HG03432 (cell line): ENCODE data around the gene CCDC9B.

Experiments used
- ATAC-seq: cut with Tn5 transposase; IDR thresholded peaks from one replicate; pipeline ENCODE4 v1.9.1; 2021; ENCODE audit warnings: mild to moderate bottlenecking, moderate library complexity; ENCODE audit not compliant: unreplicated experiment

CCDC9B gene

DNA sequence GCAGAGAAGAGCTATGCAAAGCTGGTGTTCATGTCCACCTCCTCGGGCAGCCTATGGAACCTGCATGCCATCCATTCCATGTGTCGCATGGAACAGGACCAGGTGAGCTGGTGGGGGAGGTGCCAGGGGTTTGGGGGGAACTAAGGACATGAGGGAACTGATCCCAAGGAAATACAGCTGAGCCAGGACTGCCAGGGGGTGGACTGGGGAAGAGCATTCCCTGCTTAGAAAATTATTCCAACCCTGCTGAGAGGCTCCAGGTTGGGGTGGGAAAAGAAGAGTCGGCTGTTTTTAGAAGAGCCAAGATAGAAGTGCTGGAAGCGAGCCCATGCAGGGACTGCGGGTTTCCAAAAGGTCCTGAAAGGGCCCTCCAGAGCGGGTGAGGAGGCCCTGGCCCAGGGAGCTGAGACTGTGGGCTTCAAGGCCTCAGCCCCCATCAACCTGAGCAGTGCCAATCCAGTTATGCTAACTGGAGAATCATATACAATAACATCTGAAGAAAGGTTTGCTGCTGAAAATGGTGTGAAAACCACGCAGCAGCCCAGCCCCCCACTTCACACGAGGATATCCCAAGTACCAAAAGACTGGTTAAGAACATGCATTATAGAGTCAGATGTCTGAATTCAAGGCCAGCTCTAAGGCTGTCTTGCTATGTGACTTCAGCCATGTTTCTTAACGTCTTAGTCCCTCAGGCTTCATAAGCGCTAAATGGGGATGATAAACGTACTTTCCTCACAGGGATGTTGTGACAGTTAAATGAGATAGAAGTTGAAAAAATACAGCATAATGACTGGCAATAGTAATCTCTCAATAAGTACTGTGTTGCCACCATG, 25.1 kb upstream of the CCDC9B start:
- ATAC-seq: no peak

DNA sequence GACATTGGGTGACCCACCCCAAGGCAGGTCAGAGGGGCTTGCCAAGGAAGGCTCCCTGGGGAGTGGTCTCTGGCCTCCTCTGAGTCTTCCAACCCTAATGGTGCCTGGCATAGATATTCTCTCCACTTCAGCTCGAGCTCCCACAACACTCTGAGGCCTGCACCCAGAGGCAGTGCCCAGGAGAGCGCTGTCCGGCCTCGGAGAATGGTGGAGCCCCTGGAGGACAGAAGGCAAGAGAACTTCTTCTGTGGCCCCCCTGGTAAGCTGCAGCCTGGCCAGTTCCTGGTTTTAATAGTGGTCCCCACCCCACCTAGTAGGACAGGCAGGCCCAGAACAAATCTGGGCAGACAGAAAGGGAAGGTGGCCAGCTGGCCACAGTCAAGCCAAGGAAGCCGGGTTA, 24.3 kb upstream of the CCDC9B start:
- ATAC-seq: no peak

DNA sequence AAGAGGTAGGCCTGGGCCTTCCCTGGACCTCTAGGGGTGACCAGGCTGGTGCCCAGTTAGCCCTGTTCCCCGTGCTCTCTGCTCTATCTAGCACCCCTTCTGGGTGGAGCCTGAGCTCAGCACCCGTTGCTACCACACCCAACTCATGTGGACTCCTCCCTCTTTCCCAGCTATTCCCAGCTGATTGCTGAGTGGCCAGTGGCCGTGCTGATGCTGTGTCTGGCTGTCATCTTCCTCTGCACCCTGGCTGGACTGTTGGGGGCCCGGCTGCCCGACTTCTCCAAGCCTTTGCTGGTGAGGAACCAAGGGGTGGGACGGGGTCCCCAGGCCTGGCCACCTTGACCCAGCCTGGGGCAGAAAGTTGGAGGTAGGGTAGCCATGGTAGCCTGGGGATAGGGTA, 23.5 kb upstream of the CCDC9B start:
- no peak for ATAC-seq

DNA sequence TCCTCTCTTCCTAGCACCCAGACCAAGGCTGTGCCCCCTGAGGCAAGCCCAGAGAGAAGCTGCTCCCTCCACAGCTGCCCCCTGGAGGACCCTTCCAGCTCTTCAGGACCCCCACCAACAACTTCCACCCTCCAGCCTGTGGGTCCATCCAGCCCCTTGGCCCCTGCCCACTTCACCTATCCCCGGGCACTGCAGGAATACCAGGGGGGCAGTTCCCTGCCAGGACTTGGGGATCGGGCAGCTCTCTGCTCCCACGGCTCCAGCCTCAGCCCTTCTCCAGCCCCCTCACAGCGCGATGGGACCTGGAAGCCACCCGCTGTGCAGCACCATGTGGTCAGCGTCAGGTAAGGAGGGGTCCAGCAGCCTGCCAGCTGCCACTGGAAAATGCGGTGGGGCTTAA, 22.9 kb upstream of the CCDC9B start:
- no peak for ATAC-seq

DNA sequence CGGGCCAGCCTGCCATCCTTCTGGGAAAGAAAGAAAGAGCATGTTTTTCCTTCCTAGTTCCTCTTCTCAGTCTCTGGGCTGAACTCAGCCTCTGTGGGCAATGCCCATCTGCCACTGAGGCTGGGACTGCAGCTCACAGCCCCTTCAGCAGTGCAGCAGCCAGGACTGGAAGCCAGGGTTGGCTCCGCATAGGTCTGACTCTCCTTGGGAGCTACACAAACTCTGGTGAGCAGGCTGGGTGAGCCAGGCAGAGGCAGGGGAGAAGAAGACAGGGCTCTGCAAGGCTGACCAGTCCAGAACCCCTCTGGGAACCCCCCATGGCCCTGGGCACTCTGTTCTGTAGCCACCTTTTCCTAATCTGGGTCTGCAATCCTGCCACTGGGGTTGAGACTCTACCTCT, 20.9 kb upstream of the CCDC9B start:
- no peak for ATAC-seq

DNA sequence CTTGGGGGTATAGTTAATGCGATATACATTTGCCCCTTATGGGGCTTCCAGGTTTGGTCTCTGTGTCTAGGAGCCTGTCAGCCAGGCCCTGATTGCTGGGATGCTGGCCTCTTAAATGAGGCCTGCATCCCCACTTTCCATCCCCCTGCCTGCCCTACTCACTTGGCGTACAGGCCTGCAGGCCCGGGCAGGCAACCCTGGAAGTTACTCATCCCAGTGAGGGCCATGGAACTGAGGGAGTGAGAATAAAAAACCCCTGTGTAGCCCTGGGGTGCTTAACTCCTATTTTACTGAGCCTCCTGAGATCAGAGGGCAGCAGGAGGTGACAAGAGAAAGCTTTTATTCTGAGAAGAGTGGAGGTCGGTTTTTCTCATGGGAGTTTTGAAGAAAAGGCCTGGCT, 19.3 kb upstream of the CCDC9B start:
- ATAC-seq: no peak

DNA sequence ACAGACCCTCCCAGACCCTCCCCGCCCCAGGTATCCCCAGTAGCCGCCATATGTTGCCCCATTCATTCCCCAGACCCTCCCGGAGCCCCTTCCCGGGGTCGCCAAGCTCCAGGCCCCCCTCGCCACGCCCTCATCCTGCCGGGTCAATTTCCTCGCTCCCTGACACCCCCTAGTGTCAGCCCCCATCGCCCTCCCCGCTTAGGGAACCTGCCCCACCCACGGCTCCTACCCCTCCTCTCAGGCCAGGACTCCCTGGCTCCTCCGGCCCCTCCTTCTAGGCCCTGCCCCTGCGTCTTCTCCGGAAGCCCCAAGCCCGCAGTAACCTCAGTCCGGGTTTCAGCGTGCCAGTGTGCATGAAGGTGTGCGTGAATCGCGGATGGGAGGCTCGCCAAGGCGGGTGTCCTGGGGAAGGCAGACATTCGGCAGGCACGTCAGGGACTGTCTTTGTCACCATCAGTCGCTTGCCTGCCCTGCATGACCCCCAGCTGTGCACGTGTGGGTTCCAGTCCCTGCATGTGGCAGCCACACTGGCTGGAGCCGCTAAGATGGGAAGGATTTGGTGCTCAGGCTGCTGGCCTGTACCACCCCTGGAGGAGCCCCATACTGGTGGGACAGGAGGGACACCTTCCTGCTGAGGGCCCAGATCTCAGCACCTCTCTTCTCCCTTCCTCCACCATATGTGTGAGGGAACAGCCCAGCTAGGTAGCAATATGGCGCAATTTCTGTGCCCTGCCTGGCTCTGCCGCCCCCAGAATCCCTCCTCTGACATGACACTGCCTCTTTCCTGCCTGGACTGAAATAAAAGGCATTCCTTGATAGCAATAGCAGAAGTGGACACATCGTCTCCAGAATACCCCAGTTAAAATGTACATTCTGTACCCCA, 18.0 kb upstream of the CCDC9B start:
- ATAC-seq: peak; percentile 34

DNA sequence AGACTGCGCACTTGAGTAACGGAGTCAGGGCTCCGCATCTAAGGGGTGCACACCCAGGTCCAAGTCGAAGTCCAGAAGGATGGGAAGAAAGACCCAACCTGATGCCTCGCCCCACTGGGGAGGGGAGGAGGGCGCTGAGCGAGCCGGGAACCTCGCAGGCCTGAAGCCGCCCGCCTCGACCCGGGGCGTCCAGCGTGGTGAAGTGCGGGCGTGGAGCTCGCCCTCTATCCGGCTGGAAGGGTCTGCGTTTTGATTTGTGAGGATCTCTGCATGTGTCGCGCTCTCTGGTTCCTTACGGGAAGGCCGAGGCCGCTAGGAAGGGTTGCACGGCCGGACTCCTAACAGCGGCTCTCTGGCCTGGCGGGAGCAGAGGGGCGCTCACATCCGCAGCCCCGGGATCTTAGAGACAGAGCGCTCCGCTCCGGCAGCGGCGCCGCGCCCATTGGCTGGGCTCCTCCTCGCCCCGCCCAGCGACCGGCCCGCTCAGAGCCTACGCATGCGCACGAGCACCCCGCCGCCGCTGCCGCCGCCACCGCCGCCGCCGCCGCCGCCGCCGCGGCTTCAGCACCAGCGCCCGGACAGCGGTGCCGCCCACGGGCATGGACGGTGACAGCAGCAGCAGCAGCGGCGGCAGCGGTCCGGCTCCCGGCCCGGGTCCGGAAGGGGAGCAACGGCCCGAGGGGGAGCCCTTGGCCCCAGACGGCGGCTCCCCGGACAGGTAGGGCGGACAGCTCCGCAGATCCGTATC, 17.2 kb upstream of the CCDC9B start, which contains the start of gene DISP2:
Gene DISP2, plus strand, starts transcription at position 497 of the 748 bp plus-strand sequence. Its CDS starts 103 bp downstream, at position 600.
- peak; percentile 87 for ATAC-seq

DNA sequence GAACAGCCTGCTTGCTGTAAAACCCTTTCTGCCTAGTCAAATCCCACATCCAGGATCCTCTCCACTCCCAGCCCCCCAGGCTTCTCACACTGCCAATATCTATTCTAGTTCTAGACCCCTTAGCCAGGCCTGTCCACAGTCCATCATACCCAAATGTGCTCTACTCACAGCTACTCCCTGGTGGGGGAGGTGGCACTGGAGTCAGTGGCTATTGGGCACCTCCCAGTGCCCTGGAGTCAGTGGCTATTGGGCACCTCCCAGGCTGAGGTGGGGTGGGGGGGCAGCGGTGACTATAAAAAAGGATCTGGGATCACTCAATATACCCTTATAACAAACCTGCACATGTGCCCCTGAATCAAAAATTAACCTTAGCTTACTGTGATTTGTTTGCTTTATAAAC, 16.5 kb upstream of the CCDC9B start:
- no peak for ATAC-seq

DNA sequence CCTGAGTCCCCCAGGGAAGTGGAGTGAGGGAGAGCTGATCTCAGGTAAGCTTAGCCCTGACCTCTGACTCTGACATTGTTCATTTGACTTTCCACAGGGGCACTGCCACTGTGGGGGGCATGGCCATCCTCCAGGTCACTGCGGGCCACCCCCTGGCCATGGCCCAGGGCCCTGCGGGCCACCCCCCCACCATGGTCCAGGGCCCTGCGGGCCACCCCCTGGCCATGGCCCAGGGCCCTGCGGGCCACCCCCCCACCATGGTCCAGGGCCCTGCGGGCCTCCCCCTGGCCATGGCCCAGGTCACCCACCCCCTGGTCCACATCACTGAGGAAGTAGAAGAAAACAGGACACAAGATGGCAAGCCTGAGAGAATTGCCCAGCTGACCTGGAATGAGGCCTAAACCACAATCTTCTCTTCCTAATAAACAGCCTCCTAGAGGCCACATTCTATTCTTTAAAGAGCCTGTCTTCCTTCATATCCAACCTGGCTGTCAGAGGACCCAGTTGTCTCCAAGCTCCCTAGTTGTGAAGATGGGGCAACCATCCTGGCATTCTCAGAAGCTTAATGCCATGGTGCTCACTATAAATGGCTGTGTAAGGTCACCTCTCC, 15.3 kb upstream of the CCDC9B start:
- no peak for ATAC-seq

DNA sequence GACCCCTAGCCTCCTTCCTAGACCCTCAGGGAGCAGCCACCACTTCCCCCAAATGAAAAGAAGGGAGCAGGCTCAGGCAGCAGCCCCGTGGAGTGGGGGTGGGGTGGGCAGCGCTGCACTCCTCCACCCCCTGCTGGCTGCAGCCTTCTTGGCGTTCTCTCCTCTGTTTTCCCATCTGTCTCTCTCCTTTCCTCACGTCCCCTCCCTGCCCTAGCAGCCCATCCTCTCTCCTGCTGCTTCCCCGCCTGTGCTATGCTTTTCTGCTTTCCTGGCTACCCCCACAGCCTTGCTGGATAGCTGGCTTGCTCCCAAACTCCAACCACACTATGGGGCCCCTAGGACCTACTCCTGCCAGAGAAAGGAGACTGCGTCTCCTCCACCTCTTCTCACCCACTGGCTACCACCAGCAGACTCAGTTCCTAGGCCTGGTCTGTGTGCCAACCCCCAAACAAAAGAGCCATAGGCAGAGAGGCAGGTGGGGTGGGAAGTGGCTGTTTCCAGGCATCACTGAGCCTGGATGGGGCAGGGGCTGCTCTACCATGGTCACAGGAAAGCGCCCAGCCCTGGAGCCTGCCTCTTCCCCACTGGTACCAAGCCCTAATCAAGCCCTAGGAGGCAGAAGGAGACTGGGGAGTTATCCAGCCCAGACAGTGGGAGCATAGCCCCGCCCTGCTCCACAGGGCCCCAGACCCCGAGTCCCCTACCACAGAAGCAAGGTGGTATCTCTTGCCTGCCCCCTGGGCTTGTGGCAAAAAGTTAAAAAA, 13.9 kb upstream of the CCDC9B start:
- ATAC-seq: no peak

DNA sequence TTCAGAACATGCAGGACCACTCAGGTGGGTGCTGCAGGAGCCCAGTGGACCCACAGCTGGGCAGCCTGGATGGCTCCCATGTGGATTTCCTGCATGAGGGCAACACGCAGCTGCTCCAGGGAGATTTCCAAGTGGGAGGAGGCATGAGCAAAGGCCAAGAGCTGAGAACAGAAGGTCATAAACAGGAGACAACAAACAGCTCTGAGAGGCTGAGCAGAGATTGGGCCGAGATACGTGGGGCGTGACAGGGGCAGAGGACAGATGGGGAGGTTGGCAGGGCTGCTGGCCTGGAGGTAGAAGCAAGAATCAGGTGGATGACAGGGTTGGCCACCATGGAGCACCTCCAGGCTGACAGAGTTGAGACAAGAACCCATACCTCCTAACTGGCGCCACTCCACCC, 13.0 kb upstream of the CCDC9B start:
- no peak for ATAC-seq

DNA sequence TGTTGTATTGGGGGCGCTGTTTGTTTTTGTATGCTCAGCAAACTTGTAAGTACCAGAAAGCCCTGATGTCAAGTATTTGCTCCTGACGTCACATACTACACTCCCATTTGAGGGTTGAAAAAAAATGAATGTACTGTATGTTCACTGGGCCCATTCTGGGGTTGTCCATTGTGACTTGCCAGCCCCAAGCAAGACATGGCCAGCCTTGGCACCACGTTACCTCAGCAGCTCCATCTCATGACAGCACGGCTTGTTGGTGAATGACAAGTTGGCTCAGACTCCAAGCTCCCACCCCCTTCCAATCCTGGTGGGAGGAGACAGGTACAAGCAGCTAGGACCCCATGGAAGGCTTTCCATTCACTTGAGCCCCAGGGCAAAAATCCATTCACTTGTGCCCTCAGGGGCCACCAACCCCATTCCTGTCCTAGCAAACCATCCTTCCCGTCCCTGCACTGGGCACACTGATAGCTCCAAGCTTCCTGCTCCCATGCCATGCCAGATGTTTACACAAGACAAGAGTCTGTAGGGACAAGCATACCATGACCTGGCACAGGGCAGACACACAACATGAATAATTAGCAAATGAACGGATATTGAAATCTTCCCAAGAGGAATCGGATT, 11.7 kb upstream of the CCDC9B start:
- no peak for ATAC-seq

DNA sequence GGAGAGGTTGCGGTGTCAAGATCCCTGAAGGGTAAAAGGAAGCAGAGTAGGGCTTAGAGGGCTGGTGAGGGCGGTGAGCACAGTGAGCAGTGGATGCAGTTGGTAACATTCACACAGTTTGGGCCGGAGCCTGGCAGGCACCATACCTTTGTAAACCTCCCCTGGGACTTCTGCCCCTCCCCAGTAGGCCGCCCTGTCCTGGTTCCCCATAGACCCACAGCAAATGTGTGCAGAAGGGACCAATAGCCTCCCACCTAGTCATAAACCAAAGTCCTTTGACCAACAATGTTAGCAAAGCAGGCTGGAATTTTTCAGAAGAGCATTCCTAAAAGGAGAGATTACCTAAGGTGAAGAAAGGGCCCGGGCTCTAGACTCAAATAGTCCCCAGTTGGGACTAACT, 8.4 kb upstream of the CCDC9B start:
- no peak for ATAC-seq

DNA sequence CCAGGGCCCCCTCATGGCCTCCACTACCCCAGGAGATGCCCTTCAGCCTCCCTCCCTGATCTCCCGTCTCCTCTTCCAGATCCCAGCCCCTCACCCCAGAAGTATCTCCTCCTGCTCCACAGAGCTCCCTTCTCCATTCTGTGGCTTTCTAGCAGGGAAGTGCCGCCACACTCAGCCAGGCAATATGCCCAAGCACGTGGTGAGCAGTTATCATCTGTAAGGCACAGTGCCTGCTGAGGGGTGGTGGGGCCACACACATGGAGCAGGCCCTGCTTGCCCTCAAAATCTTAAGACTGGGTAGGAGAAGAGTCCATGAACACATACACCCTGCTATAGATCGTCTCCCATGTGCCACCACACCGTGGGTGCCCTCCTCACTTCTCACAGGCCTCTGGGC, 7.7 kb upstream of the CCDC9B start:
- no peak for ATAC-seq

DNA sequence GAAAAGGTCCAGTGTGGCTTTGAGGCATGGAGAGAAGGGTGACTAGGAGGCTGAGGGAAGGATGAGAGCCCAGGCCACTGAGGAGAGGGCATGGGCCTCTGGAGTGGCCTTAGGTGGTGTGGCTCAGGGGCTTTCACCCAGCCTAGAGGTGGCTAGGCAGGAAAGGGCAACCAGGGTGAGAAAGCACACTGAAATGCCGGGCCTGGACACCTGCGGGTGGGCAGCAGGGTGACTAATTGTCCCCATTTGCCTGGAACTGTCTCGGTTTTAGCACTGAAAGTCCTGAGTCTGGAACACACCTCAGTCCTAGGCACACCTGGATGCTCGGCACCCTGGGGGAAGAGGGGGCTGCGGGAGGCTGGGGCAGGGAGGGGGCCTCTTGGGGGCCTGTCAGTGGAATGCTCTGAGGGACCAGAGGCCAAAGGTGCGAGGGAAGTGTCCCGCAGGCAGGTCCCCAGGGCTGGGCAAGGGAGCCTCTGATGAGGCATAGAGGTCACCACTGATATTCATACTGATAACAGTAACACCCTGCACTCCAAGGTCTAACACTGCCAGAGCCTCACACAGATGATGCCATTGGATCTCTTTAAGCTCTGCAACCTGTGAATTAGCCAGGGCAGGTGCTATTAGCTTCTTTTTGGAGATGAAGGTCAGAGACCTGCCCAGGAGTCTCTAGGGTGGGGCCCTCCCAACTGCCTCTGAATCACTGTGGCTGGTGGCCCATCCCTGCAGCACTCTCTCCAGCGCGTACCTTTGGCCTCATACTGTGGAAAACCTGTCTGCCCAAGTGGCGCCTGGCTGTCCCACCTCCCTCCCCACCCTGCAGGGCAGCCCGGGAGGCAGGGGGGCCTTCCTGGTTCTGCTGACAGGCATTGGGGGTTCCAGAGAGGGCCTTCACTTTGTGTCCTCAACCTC, 7.1 kb upstream of the CCDC9B start:
- ATAC-seq: no peak

DNA sequence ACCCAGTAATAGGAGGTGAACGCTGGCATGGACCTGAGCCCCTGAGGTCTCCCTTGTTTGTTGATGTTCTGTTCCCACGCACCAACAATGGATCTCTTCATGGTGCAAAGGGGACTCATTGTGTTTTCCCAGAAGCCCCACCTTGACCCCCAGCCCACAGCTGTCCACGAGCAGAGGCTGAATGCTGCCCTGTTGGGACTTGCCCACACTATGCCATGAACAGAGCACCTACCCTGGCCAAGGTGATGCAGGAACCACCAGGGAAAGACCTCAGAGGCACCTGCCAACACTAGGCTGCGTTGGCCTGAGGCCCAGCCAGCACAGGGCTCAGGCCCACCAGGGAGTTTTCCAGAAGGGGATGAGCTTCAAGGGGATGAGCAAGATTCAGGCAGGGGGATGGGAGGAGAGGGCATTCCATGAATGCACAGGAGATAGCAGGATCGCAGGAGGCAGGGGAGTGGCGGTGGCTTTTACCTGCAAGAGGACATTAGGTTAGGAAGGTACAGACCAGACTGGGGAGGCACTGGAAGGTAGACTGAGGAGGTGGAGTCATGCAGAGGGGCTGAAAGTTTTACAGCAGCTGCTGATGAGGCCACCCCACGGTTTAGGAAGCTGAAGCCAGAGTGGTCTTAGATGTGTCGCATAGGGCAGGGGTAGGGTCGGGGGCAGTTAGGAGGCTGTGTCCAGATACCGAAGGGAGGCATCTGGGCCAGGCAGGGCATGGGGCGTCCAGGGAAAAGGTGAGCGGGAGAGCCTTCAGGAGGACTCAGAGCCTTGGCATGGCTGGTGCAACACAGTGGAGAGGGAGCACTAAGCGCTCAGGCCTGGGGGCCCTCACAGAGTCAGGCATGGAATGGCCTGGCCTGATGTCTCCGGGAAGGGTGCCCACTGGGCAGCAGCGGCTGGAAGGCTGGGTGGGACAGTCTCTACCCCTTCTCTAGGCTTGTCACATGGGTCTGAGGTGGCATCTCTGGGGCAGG, 6.1 kb upstream of the CCDC9B start:
- ATAC-seq: no peak
